Activated CD8-positive, alpha-beta memory T cell treated with anti-CD3 and anti-CD28 coated beads, Interleukin-2, amount 10 ng/mL, durations not matched to agents 7 days and 5 days (primary cell): Measurements from ENCODE around the gene PCSK5. TPM values are rescaled to one million over a fixed set of nuclear protein-coding genes. Genes with fewer than 3 reads are reported as not detected.

Source experiments
- ATAC-seq: fragments of 150-1000 bp; cut with Tn5 transposase; one replicate; pipeline ENCODE4 v1.10.0; 2021; ENCODE audit warnings: moderate library complexity
- CTCF ChIA-PET: fragments of 350-600 bp; sonication (Branson Sonifier 250); formaldehyde crosslinking; loops from one replicate; lab custom pipeline; 2021; ENCODE audit warnings: antibody characterized with exemption; lab: Charles Lee
- DNase-seq: peaks from one replicate; pipeline ENCODE4 v3.0.0-alpha.2; 2020
- H3K27ac Mint-ChIP-seq: one replicate; pipeline ENCODE4 v1.8.0; 2021; ENCODE audit warnings: mild to moderate bottlenecking, mixed read lengths
- H3K27me3 Mint-ChIP-seq: one replicate; pipeline ENCODE4 v1.8.0; 2021; ENCODE audit warnings: mixed read lengths
- H3K36me3 Mint-ChIP-seq: one replicate; pipeline ENCODE4 v1.8.0; 2021; ENCODE audit warnings: mild to moderate bottlenecking, mixed read lengths
- H3K4me1 Mint-ChIP-seq: one replicate; pipeline ENCODE4 v1.8.0; 2021; ENCODE audit warnings: mixed read lengths
- H3K4me3 Mint-ChIP-seq: one replicate; pipeline ENCODE4 v1.8.0; 2021; ENCODE audit warnings: mild to moderate bottlenecking, moderate library complexity, mixed read lengths
- H3K9me3 Mint-ChIP-seq: one replicate; pipeline ENCODE4 v1.8.0; 2022; ENCODE audit warnings: low read depth, mixed read lengths
- total RNA-seq, 2 experiments: library from RNA; stranded (reverse); gene quantifications; one replicate each; pipeline ENCODE4 v1.2.3, GENCODE V29; 2021

Gene PCSK5
- total RNA-seq, 2 experiments from 2014 or later: 1.1 to 2.0 TPM

DNA sequence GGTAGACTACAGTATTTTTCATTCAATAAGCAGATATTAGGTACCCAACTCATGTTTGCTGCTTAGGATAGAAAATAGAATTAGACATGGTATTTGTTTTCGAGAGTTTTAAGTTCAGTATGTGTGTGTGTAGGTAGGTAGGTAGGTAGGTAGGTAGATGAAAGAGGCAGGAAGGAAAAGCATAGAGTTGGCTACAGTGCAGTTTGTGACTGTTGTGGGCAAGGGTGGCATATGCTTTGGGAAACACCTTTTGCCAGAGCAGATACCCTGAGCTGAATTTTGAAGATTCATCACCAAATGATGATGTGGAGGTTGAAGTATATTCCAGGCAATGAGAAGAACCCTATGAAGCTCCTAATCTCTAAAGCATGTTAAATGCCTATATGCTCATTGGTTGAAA is 20.0 kb upstream of the PCSK5 start:
- no peaks in the 10 kb centered on the region for H3K9me3 Mint-ChIP-seq
- no peaks in the 10 kb centered on the region for H3K4me1 Mint-ChIP-seq
- H3K36me3 Mint-ChIP-seq: no peaks in the 10 kb centered on the region
- H3K27ac Mint-ChIP-seq: no peak overlapping the region
- H3K27me3 Mint-ChIP-seq: peaks cover 4% of the 10 kb centered on the region
- ATAC-seq (no peak), DNase-seq (no peak)
- CTCF ChIA-PET: interaction anchor here (0.5 kb wide), 1 partner anchor 15 kb away, joined by 3 read pairs; no protein-coding TSS in a partner anchor
- no peak overlapping the region for H3K4me3 Mint-ChIP-seq

DNA sequence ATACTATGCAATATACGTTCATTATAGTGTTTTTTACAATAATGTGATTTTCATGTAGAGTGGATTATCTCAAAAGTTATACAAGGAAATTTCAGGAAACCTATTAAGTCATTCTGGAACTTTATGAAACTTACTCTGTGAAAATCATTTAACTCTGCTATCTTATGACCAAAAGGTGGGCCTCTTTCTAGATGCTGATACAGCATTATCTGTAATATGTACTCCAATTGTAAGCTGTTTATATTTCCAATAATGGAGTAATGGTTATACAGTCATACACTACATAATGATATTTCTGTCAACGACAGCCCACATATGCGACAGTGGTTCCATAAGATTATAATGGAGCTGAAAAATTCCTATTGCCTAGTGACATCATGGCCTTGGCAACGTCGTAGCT is 18.8 kb upstream of the PCSK5 start:
- no peak overlapping the region for H3K4me3 Mint-ChIP-seq
- H3K27me3 Mint-ChIP-seq: peaks cover 4% of the 10 kb centered on the region
- H3K27ac Mint-ChIP-seq: no peak overlapping the region
- no peaks in the 10 kb centered on the region for H3K4me1 Mint-ChIP-seq
- DNase-seq (no peak), ATAC-seq (no peak)
- CTCF ChIA-PET: no interaction called here
- no peaks in the 10 kb centered on the region for H3K36me3 Mint-ChIP-seq
- no peaks in the 10 kb centered on the region for H3K9me3 Mint-ChIP-seq

DNA sequence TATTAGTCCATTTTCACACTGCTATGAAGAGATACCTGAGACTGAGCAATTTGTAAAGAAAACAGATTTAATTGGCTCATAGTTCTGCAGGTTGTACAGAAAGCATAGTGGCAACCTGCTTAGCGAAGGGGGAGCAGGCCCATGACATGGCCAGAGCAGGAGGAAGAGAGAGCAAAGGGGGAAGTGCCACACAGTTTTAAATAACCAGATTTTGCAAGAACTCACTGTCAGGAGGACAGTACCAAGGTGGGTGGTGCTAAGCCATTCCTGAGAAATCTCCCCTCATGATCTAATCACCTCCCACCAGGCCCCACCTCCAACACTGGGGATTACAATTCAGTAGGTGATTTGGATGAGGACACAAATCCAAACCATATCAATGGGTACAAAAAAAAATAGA is 16.8 kb upstream of the PCSK5 start:
- no peak for DNase-seq
- Mint-ChIP-seq H3K36me3 (no peaks in the 10 kb centered on the region), H3K27ac (no peak overlapping the region), H3K9me3 (no peaks in the 10 kb centered on the region), H3K4me3 (no peak overlapping the region), H3K4me1 (no peaks in the 10 kb centered on the region), H3K27me3 (peaks cover 4% of the 10 kb centered on the region)
- ATAC-seq: no peak
- CTCF ChIA-PET: no interaction called here

DNA sequence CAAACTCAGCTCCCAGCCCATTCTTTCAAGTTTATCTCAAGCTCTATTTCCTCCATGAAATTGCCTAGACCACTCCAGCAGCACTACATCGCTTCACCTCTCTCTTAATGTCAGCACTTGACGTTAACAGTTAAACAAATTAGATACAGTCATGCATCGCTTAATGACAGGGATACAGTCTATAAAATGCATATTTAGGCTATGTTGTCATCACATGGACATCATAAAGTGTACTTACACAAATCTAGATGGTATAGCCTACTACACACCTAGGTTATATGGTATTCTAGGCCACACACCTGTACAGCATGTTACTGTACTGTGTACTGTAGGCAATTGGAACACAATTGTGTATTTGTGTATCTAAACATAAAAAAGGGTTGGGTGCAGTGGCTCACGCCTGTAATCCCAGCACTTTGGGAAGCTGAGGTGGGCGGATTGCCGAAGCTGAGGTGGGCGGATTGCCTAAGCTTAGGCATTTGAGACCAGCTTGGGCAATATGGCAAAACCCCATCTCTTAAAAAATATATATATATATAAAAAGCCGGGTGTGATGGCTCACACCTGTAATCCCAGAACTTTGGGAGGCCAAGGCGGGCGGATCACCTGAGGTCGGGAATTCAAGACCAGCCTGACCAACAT is 13.4 kb upstream of the PCSK5 start:
- no peaks in the 10 kb centered on the region for H3K4me1 Mint-ChIP-seq
- no peak overlapping the region for H3K27ac Mint-ChIP-seq
- H3K36me3 Mint-ChIP-seq: no peaks in the 10 kb centered on the region
- DNase-seq: no peak
- no peak for ATAC-seq
- no peaks in the 10 kb centered on the region for H3K27me3 Mint-ChIP-seq
- H3K9me3 Mint-ChIP-seq: no peaks in the 10 kb centered on the region
- H3K4me3 Mint-ChIP-seq: no peak overlapping the region
- CTCF ChIA-PET: interaction anchor here (1.4 kb wide), 1 partner anchor 10 kb away, joined by 5 read pairs; no protein-coding TSS in a partner anchor

DNA sequence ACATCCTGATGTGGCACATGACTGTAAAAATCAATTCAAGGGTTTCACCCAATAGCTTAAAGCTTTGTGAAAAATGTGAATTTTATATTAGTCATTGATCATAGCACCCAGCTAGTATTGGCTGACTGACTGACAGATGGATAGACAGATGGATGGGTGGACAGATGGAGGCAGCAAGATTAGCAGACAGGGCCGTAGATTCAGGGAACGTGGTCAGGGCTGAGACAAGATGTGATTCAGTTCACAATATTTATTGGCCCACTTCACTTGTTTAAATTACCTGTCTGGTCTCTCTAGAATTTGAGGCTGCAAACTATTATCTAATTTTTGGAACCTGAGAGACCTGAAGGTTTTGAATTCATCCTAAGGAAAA is 12.0 kb upstream of the PCSK5 start:
- CTCF ChIA-PET: interaction anchor here (1.4 kb wide), 1 partner anchor 11 kb away, joined by 5 read pairs; no protein-coding TSS in a partner anchor
- no peak overlapping the region for H3K27ac Mint-ChIP-seq
- no peaks in the 10 kb centered on the region for H3K27me3 Mint-ChIP-seq
- H3K9me3 Mint-ChIP-seq: no peaks in the 10 kb centered on the region
- ATAC-seq: no peak
- no peaks in the 10 kb centered on the region for H3K36me3 Mint-ChIP-seq
- no peak for DNase-seq
- H3K4me3 Mint-ChIP-seq: no peak overlapping the region
- H3K4me1 Mint-ChIP-seq: no peaks in the 10 kb centered on the region

DNA sequence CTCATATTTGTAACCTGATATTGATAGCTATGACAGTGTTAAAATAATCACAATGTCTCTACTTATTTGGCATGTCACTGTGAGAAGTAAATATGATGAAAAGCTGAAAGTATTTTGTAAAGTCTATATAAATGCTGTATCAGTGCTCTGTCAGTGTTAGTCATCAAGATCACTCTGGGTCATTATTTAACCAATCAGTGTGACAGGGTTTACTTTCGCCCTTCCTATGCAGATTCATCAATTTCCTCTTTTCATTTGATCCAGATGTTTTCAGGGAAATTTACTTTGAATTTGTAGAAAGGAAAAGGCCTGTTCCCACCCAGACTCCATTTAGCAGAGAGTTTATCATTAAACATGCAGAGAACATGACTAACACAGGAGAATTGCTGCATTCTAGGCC is 9.9 kb upstream of the PCSK5 start:
- Mint-ChIP-seq H3K27ac (no peak overlapping the region), H3K9me3 (no peaks in the 10 kb centered on the region), H3K4me3 (no peak overlapping the region), H3K36me3 (no peaks in the 10 kb centered on the region), H3K4me1 (no peaks in the 10 kb centered on the region), H3K27me3 (no peaks in the 10 kb centered on the region)
- ATAC-seq: no peak
- no peak for DNase-seq
- CTCF ChIA-PET: interaction anchor here (1.7 kb wide), 1 partner anchor 14 kb away, joined by 8 read pairs; no protein-coding TSS in a partner anchor

DNA sequence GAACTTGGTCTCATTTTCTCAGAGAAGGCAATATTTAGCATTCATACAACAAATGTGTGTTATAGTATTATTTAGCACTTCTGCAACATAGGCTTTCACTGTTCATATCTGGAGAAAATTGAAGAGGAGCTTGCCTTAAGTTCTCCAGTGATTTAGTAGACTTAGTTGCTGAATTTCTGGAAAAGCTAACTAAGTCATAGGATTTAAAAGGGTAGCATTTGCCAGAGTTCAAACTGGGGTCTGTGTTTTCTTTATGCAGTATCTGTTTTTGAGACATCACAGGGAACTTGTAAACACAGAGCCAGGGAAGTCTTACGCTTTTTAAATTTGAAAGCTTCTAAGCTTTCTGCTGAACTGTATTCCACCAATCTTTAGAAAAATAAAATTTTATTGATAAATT is 8.7 kb upstream of the PCSK5 start:
- Mint-ChIP-seq H3K27me3 (no peaks in the 10 kb centered on the region), H3K36me3 (no peaks in the 10 kb centered on the region), H3K4me3 (no peak overlapping the region), H3K9me3 (no peaks in the 10 kb centered on the region), H3K4me1 (no peaks in the 10 kb centered on the region), H3K27ac (no peak overlapping the region)
- ATAC-seq (no peak), DNase-seq (no peak)
- CTCF ChIA-PET: no interaction called here

DNA sequence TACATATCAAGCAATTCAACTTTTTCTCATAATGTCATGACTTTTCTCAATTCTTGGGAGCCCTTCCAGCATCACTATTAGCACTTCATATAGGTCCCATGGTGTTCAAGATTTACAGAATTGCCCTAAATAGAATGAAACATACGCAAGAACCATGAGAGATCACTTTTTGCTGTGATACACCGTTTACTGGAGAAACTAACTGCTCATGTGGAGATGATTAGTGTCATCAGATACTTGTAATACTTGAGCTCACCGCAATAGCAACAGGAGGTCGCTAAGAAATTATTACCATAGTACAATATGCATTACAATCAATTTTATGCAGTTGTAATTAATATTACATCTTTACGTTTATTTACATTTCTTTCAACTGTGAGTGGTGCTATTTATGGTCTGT is 4.8 kb upstream of the PCSK5 start:
- Mint-ChIP-seq H3K4me1 (peaks cover 6% of the 10 kb centered on the region), H3K27ac (no peak overlapping the region), H3K27me3 (peaks cover 17% of the 10 kb centered on the region), H3K36me3 (no peaks in the 10 kb centered on the region), H3K4me3 (no peak overlapping the region), H3K9me3 (no peaks in the 10 kb centered on the region)
- ATAC-seq: no peak
- DNase-seq: no peak
- CTCF ChIA-PET: no interaction called here

DNA sequence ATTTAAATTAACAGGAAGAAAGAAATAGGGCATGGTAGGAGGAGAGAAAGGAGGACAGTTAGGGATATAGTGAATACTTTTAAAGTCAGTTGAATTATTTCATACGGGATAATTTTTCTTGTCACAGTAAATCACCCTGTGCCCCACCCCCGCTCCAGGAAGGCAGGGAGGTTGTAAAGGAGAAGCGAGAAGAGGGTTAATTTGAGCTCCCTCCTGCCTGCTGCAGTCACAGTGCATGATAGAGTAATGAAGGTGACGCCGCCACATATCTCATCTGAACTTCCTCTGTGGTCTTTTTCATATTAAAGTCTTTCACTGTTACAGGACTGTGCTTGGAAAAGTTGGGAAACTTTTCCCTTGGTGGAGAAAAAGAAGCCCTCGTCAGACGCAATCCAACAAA is 896 bp upstream of the PCSK5 start:
- Mint-ChIP-seq H3K9me3 (no peaks in the 10 kb centered on the region), H3K4me1 (peaks cover 14% of the 10 kb centered on the region), H3K4me3 (peak overlapping the region; percentile 79), H3K36me3 (no peaks in the 10 kb centered on the region), H3K27me3 (peaks cover 49% of the 10 kb centered on the region), H3K27ac (no peak overlapping the region)
- ATAC-seq: no peak
- DNase-seq: no peak
- CTCF ChIA-PET: interaction anchor here (1.2 kb wide), 1 partner anchor 23 kb away, joined by 3 read pairs; no protein-coding TSS in a partner anchor

DNA sequence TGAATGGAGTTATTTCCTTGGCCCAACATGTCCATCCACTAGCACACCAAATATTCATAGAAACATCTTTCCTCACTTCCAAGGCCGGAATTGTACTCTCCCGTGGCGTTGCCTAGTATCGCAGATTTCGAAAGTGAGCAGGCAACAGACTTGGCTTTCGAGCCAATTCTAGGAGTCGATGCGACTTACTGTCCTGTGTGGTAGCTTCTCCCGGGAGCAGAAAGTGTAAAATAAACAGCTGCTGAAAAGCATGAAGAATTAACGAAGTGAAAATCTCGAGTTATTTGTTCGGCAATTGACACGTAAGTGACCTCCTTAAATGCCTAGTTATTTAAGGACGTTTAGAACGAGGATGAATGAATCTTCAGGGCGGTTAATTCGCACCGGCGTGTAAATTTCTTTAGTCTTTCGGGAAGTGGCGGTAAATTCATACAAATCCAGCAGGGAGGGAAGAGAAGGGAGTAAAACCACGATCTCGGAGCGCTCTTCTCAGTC is 449 bp upstream of the PCSK5 start:
- Mint-ChIP-seq H3K4me1 (peaks cover 14% of the 10 kb centered on the region), H3K27ac (no peak overlapping the region), H3K36me3 (no peaks in the 10 kb centered on the region), H3K27me3 (peaks cover 49% of the 10 kb centered on the region), H3K4me3 (peak overlapping the region; percentile 79), H3K9me3 (no peaks in the 10 kb centered on the region)
- ATAC-seq: peak; percentile 28
- CTCF ChIA-PET: interaction anchor here (1.1 to 1.2 kb wide), 2 partner anchors 23 to 25 kb away, joined by 3 to 4 read pairs; no protein-coding TSS in a partner anchor
- DNase-seq: peak; percentile 45

DNA sequence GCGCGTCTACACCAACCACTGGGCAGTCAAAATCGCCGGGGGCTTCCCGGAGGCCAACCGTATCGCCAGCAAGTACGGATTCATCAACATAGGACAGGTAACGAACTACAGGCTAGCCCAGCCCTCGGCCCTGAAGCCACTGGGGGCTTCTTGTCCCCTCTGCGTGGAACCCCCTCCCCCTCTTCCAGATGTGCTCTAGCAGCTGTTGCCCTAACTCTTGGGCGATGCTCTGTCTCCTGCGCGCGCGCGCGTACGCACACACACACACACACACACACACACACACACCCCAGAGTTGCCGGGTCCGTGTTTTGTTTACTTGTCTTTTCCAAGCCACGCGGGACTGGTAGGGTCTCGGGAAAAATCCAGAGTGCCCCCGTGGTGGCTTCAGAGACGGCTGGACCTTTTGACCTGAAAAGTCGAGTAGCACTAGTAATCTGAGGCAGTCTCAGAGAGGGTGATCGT is 836 bp downstream of the PCSK5 start:
- ATAC-seq (peak; percentile 10), DNase-seq (peak; percentile 42)
- Mint-ChIP-seq H3K36me3 (no peaks in the 10 kb centered on the region), H3K9me3 (no peaks in the 10 kb centered on the region), H3K4me3 (peak overlapping the region; percentile 79), H3K4me1 (peaks cover 14% of the 10 kb centered on the region), H3K27ac (no peak overlapping the region), H3K27me3 (peaks cover 49% of the 10 kb centered on the region)
- CTCF ChIA-PET: no interaction called here

DNA sequence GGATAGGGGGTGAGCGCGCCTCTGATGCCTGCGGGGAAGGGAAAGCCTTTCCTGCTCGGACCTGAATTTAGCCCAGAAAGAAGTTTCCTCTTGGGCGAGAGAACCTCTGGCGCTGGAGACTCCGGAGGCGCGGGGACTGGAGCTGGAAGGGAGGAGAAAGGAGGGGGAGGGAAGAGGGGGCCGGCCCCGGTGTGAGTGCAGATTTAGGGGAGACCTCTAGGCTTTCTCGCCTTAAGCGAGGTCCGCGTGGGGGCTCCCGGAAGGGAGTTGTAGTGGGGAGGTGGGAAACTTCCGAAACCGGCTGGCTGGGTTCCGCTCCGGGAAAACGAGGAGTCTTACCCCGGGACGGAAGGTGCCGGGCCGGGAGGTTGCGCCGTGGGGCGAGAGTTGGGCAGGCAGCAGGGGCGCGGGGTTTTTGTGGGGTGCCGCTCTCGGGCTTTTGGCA is 1.3 kb downstream of the PCSK5 start:
- peaks cover 49% of the 10 kb centered on the region for H3K27me3 Mint-ChIP-seq
- CTCF ChIA-PET: no interaction called here
- H3K9me3 Mint-ChIP-seq: no peaks in the 10 kb centered on the region
- no peak overlapping the region for H3K27ac Mint-ChIP-seq
- ATAC-seq (no peak), DNase-seq (no peak)
- peak overlapping the region; percentile 79 for H3K4me3 Mint-ChIP-seq
- no peaks in the 10 kb centered on the region for H3K36me3 Mint-ChIP-seq
- peaks cover 14% of the 10 kb centered on the region for H3K4me1 Mint-ChIP-seq

DNA sequence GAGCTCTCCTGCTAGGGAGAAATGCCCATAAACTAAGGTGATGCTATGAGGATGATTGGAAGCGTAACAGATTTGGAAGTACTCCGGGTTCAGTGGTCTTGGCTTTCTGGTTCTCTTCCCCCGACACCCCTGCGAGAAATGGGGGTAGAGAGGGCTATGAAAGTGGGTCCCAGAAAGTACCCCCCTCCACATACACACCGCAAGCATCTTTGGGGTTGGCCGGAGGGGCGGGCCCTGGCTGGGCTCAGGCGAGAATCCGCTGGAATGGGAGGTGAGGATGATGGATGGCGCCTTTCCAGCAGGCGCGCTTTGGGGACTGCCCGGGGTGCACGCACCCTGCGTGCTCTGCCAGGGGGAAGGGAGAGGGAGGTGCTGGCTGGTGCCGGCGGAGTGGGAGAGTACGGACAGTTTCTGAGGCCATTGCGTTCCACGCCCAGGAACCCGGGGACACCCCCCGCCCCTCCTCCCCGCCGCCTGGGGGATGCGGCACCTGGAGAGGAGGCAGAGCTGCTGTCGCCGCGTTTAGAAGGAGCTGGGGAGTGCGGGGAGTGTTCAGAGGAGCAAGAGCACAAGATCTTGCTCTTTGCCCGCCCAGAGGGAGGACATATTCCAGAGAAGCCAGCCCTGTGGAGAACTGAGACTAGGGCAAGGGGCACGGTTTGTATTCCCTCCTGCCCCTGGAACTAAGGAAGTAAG is 1.9 kb downstream of the PCSK5 start:
- Mint-ChIP-seq H3K4me1 (peaks cover 14% of the 10 kb centered on the region), H3K4me3 (peak overlapping the region; percentile 79), H3K27ac (no peak overlapping the region), H3K36me3 (no peaks in the 10 kb centered on the region), H3K9me3 (no peaks in the 10 kb centered on the region), H3K27me3 (peaks cover 49% of the 10 kb centered on the region)
- DNase-seq (no peak), ATAC-seq (no peak)
- CTCF ChIA-PET: no interaction called here

DNA sequence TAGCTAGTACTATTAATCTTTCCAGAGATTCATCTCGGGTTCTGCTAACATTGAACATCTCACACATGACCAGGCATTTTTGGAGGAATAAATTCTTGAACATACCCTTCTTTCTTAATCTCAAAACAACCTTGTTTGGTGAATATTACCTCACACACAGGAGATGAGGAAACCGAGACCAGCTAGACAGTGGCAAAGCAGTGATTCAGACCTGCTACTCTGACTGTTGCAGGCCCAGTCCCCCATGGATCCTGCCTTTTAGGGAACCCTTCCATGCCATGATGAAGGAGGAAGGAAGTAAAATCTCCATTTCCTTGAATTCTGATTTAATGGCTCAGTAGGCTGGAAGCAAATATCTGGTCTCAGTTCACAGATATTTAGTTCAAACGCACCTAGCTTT is 2.6 kb downstream of the PCSK5 start:
- Mint-ChIP-seq H3K4me1 (peaks cover 14% of the 10 kb centered on the region), H3K27me3 (peaks cover 45% of the 10 kb centered on the region), H3K27ac (no peak overlapping the region), H3K9me3 (no peaks in the 10 kb centered on the region), H3K4me3 (no peak overlapping the region), H3K36me3 (no peaks in the 10 kb centered on the region)
- DNase-seq: no peak
- no peak for ATAC-seq
- CTCF ChIA-PET: no interaction called here
